GM12872 (cell line): Measurements from ENCODE around the gene CPB2.

Source experiments
- CTCF ChIP-seq: IDR thresholded peaks from 3 replicates; pipeline ENCODE4 v1.5.1; 2011; ENCODE audit warnings: low read depth, mild to moderate bottlenecking, low read length, moderate library complexity; ENCODE audit not compliant: insufficient read depth

CPB2 gene

GRCh38 chr13:46008631-46009030 is 96.2 kb downstream of the CPB2 start:
- TF ChIP-seq CTCF = no peak

DNA sequence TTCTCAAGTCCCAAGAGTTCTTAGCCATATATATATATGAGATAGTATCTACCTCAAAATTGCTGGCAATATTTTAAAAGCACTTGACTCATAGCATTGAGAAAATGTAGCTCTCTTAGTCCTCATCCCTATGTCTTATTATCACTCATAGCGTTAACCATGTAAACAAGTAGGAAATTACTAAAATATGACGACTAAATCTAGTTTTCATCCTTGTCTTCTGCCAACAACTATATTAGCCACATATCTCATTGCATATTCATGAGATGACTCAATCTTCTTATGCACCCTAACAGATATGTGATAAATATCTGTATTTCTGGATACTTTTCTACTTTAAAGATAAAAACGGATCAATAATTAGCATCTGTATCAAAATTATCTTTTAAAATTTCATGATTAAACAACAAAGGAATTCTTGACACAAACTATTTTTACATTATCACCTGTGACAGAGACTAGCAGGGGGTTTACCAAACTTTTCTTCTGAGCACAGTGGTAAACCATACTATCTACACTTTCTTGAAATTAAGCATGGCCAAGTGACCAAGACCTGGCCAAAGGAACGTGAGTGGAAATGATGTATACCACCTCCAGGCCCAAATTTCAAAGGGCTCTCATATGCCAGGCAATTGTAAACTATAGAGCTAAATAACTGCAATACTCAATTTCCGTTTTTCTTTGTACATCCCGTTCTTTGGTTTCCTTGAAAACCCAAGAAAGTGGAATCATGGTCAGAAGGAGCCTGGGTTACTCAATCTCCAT is 98.0 kb downstream of the CPB2 start:
- TF ChIP-seq CTCF = no peak

DNA sequence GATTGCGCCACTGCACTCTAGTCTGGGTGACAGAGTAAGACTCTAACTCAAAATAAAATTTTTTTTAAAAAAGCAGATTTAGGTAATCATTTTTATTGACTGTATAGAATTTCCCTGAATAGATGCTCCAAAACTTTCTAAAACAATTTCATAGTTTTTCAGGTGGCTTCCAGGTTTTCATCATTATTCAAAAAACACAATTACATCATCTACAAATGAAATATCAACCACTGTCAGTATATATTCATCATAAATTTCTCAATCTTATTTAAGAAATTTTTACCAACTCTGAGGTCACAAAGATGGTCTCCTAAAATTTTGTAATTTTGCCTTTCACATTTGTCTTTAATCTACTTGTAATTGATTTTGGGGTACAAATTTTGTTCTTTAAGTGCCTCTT is 100.3 kb downstream of the CPB2 start:
- no peak for TF ChIP-seq CTCF
